Measurements from ENCODE around the gene MICAL2.

Gene MICAL2

GRCh38 chr11:12086271-12087074 is 23.9 kb upstream of the MICAL2 start:
- TF ChIP-seq FOXP2 (optimal IDR thresholded peaks at IDR 0.05; ENCODE audit: borderline replicate concordance, extremely low read depth, extremely low read length, insufficient read depth) (no peak), REST (IDR thresholded peaks at IDR 0.05; ENCODE audit: insufficient read depth in 1 of 2, low read depth in 2 of 2, low read length in 2 of 2) (no peak), TAF1 (IDR thresholded peaks at IDR 0.05; ENCODE audit: borderline replicate concordance, insufficient read depth, low read length) (peak; percentile 6; the same call in 1 of the 2 replicates), POLR2AphosphoS5 (IDR thresholded peaks at IDR 0.05; ENCODE audit: low read depth, low read length) (no peak)

- TF ChIP-seq SIN3A (IDR thresholded peaks at IDR 0.05; ENCODE audit: borderline replicate concordance, insufficient read depth, low read length): no peak
- no peak for TF ChIP-seq FOXP2 (optimal IDR thresholded peaks at IDR 0.05; ENCODE audit: borderline replicate concordance, extremely low read depth, extremely low read length, insufficient read depth)
- no peak for TF ChIP-seq POLR2AphosphoS5 (IDR thresholded peaks at IDR 0.05; ENCODE audit: low read depth, low read length)
- TF ChIP-seq REST (IDR thresholded peaks at IDR 0.05; ENCODE audit: insufficient read depth in 1 of 2, low read depth in 2 of 2, low read length in 2 of 2): no peak
- peak; percentile 9; the same call in 1 of the 2 replicates for TF ChIP-seq TAF1 (IDR thresholded peaks at IDR 0.05; ENCODE audit: borderline replicate concordance, insufficient read depth, low read length)
Observed at GRCh38 chr11:12087075-12088004, 23.1 kb upstream of the MICAL2 start.

- TF ChIP-seq FOXP2 (optimal IDR thresholded peaks at IDR 0.05; ENCODE audit: borderline replicate concordance, extremely low read depth, extremely low read length, insufficient read depth): no peak
- no peak for TF ChIP-seq REST (IDR thresholded peaks at IDR 0.05; ENCODE audit: insufficient read depth in 1 of 2, low read depth in 2 of 2, low read length in 2 of 2)
- no peak for TF ChIP-seq POLR2AphosphoS5 (IDR thresholded peaks at IDR 0.05; ENCODE audit: low read depth, low read length)
- TF ChIP-seq SIN3A (IDR thresholded peaks at IDR 0.05; ENCODE audit: borderline replicate concordance, insufficient read depth, low read length): no peak
- no peak for TF ChIP-seq TAF1 (IDR thresholded peaks at IDR 0.05; ENCODE audit: borderline replicate concordance, insufficient read depth, low read length)
Observed at GRCh38 chr11:12088047-12088481, 22.3 kb upstream of the MICAL2 start.

- TF ChIP-seq REST (IDR thresholded peaks at IDR 0.05; ENCODE audit: insufficient read depth in 1 of 2, low read depth in 2 of 2, low read length in 2 of 2) (no peak), TAF1 (IDR thresholded peaks at IDR 0.05; ENCODE audit: borderline replicate concordance, insufficient read depth, low read length) (no peak)
Observed at GRCh38 chr11:12088531-12088930, 21.9 kb upstream of the MICAL2 start.

Data from PFSK-1 (cell line).